ENCODE data around the gene ICAM4.

DNA sequence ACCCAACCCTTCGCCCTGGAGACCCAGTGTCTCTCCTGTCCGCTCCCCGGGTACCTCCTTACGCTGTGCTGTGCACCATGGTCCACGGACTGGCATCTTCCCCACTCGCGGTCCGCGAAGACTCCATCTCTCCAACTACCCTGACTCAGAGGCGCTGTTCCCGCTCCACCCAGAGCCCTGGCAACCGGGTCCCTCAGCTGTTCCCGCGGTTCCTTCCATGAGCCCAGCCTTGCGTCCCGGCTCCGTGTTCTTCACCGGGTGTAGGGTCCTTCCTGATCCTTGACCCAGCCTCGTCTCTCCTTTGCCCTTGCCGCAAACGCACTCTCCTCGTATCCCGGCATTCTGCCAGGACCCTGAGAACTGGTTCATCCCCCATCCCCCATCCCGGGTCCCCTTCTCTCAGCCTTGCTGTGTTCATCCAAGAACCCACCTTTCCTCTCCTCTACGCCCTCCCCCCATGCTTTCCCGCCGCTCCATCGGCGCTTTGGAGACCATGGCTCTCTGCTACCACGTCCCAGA is 3.7 kb downstream of the ICAM4 start:
- TF ChIP-seq TOX (CRISPR knock-in tag; IDR thresholded peaks at IDR 0.05; ENCODE audit: borderline replicate concordance) = no peak
- TF ChIP-seq, protein P1, sequence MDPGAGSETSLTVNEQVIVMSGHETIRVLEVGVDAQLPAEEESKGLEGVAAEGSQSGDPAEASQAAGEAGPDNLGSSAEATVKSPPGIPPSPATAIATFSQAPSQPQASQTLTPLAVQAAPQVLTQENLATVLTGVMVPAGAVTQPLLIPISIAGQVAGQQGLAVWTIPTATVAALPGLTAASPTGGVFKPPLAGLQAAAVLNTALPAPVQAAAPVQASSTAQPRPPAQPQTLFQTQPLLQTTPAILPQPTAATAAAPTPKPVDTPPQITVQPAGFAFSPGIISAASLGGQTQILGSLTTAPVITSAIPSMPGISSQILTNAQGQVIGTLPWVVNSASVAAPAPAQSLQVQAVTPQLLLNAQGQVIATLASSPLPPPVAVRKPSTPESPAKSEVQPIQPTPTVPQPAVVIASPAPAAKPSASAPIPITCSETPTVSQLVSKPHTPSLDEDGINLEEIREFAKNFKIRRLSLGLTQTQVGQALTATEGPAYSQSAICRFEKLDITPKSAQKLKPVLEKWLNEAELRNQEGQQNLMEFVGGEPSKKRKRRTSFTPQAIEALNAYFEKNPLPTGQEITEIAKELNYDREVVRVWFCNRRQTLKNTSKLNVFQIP (CRISPR knock-in tag; IDR thresholded peaks at IDR 0.05; ENCODE audit: borderline replicate concordance, low read depth) = no peak
- no peak for TF ChIP-seq RARB (CRISPR knock-in tag; IDR thresholded peaks at IDR 0.05)
- no peak for TF ChIP-seq CSDC2 (CRISPR knock-in tag; IDR thresholded peaks at IDR 0.05)
- TF ChIP-seq ZC3H10 (CRISPR knock-in tag; IDR thresholded peaks at IDR 0.05) = no peak
- TF ChIP-seq ZFP3 (CRISPR knock-in tag; IDR thresholded peaks at IDR 0.05) = no peak
- TF ChIP-seq TCF4 (CRISPR knock-in tag; IDR thresholded peaks at IDR 0.05; ENCODE audit: borderline replicate concordance) = no peak
- TF ChIP-seq, protein P2, sequence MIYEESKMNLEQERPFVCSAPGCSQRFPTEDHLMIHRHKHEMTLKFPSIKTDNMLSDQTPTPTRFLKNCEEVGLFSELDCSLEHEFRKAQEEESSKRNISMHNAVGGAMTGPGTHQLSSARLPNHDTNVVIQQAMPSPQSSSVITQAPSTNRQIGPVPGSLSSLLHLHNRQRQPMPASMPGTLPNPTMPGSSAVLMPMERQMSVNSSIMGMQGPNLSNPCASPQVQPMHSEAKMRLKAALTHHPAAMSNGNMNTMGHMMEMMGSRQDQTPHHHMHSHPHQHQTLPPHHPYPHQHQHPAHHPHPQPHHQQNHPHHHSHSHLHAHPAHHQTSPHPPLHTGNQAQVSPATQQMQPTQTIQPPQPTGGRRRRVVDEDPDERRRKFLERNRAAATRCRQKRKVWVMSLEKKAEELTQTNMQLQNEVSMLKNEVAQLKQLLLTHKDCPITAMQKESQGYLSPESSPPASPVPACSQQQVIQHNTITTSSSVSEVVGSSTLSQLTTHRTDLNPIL (CRISPR knock-in tag; IDR thresholded peaks at IDR 0.05; ENCODE audit: low read depth) = no peak
- TF ChIP-seq ARNTL (CRISPR knock-in tag; IDR thresholded peaks at IDR 0.05; ENCODE audit: borderline replicate concordance, low read depth) = no peak
- no peak for TF ChIP-seq GLIS3 (CRISPR knock-in tag; IDR thresholded peaks at IDR 0.05)
- TF ChIP-seq, protein P3, sequence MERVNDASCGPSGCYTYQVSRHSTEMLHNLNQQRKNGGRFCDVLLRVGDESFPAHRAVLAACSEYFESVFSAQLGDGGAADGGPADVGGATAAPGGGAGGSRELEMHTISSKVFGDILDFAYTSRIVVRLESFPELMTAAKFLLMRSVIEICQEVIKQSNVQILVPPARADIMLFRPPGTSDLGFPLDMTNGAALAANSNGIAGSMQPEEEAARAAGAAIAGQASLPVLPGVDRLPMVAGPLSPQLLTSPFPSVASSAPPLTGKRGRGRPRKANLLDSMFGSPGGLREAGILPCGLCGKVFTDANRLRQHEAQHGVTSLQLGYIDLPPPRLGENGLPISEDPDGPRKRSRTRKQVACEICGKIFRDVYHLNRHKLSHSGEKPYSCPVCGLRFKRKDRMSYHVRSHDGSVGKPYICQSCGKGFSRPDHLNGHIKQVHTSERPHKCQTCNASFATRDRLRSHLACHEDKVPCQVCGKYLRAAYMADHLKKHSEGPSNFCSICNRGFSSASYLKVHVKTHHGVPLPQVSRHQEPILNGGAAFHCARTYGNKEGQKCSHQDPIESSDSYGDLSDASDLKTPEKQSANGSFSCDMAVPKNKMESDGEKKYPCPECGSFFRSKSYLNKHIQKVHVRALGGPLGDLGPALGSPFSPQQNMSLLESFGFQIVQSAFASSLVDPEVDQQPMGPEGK (CRISPR knock-in tag; IDR thresholded peaks at IDR 0.05; ENCODE audit: borderline replicate concordance) = no peak
- TF ChIP-seq ZFP30 (CRISPR knock-in tag; IDR thresholded peaks at IDR 0.05) = no peak
- no peak for TF ChIP-seq ZNF8 (CRISPR knock-in tag; IDR thresholded peaks at IDR 0.05)
- no peak for TF ChIP-seq OSR1 (CRISPR knock-in tag; IDR thresholded peaks at IDR 0.05)
